ENCODE measurements around the gene PPP2R5C.

Gene PPP2R5C

DNA sequence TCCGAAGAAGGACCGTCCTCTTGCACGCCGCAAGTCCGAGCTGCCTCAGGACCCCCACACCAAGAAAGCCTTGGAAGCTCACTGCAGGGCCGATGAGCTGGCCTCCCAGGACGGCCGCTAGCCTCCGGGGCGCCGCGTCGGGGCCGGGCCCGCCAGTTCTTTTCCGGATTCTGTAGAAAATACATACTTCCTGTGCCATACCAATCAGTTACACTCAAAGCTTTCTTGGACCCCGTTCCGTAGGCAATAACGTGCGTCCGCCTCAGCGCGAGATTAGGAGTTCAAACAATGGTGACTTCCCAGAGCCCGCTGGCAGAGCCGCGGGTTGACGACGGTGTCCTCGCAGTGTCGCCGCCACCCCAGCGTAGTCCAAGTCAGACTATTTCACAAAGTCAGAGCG lies 163.6 kb downstream of the PPP2R5C start:
- no peak for DNase-seq

GRCh38 chr14:101926085-101926484 lies 164.6 kb downstream of the PPP2R5C start:
- no peak for DNase-seq

DNA sequence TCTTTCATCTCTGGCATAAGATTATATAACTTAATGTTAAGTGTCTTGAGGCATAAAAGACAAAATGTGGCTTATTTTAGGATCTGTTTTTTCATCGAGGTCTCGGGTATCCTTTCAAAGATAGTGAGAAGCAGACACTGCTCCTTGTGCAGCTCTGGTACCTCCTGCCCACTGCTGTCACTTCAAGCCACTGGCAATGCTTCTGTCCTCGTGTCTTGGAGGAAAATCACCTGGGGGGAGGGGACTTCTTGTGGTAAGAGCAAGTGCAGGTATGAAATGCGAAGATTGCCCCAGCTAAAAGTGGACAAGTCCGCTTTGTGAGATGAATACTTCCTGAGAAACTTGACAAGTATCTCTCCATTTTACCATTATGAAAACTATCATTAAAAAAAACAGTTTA lies 165.1 kb downstream of the PPP2R5C start:
- no peak for DNase-seq

DNA sequence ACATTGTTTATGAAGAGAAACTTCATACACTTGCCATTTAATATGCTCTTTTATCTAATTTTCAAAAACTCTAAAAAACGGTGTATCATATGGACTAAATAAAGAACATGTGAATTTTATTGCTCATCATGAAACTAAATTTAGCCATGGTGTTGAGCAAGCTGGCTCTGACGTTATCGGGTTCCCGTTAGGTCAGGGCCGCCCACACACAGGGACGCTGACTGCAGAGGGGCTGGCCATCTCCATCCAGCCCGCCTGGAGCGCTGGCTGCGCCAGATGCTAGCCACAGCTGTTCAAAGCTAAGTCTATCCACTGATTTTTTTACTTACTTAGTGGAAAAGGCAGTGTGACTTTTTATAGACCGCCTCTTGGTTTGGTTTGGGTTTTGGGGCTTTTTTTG lies 166.3 kb downstream of the PPP2R5C start:
- DNase-seq, result no peak

- no peak for DNase-seq
Observed at GRCh38 chr14:101928415-101928841, 166.9 kb downstream of the PPP2R5C start.

DNA sequence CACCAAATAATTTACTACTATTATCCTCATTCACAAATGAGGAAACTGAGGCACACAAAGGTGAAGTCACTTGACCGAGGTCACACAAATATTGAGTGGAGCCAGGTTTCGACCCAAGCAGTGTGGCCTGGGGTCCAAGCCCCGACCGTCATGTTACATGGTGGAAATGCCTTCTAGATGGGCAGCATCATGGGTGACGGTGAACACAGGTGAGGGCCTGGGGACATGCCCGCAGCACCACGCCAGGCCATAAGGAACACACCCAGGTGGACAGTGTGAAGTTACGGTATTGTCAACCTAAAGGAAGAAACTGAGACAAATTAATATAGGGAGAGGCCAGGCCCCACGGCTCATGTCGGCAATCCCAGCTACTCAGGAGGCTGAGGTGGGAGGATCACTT lies 167.6 kb downstream of the PPP2R5C start:
- DNase-seq, result no peak

DNA sequence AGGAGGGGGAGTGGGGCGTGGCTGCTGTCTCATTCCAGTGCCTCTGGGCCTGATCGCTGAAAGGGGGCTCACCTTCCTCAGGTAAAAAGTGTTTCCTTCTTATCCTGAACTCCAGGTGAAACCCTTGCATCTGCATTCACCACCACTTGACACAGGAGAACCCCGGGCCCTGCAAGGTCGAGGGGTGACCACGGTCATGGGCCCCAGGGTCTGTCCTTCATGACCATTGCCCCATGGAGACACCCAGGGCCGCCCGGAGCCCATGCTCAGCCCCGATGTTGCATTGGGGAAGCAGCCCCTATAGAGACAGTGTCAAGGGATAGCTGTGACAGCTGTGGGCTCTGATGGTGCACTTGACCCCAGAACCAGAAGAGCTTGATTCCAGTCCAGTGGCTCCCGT lies 168.4 kb downstream of the PPP2R5C start:
- no peak for DNase-seq

GRCh38 chr14:101932673-101933072 lies 171.2 kb downstream of the PPP2R5C start:
- DNase-seq, result peak in 1 of 2 experiments; percentile 9

DNA sequence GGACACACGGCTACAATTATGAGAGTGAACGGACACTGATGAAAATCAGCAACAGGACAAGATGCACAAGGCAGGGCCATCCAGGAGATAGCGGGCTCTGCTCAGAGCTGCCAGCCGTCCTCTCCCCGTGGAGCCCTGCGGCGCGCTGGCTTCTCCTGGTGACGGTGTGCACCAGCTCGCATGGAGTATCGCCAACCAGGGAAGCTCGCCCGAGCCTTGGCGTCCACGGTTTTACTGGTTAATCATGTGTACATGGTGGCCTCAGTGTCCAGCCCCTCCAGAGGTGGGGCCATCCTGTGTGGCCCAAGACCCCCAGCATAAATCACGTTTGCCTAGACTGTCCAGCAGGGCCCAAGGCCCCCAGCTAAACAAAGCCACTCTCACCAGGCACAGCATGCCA lies 171.7 kb downstream of the PPP2R5C start:
- DNase-seq, result no peak

DNA sequence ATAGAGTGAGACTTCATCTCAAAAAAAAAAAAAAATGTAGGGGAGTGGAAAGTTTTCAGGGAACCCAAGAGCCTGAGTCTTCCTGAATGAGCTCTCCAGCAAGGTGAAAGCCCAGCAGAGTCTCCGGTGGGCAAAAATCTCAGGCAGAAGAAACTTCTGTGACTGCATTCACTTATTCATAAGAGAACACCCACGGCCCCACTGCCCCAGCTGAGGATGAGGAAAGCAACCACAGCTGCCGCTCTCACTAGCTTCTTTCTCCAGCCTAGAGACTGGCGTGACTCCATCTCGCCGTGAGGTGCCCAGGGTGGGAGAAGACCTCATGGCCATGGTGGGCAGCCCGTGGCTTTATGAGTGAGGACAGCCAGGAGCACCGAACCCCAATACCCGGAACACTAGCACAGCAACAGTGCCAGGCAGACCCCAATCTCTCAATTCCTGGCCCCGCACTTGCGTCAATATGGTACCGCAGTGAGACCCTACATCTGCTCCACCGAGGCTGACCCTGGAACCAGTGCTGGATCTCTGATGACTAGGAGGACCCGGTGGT lies 173.2 kb downstream of the PPP2R5C start:
- DNase-seq, result no peak

DNA sequence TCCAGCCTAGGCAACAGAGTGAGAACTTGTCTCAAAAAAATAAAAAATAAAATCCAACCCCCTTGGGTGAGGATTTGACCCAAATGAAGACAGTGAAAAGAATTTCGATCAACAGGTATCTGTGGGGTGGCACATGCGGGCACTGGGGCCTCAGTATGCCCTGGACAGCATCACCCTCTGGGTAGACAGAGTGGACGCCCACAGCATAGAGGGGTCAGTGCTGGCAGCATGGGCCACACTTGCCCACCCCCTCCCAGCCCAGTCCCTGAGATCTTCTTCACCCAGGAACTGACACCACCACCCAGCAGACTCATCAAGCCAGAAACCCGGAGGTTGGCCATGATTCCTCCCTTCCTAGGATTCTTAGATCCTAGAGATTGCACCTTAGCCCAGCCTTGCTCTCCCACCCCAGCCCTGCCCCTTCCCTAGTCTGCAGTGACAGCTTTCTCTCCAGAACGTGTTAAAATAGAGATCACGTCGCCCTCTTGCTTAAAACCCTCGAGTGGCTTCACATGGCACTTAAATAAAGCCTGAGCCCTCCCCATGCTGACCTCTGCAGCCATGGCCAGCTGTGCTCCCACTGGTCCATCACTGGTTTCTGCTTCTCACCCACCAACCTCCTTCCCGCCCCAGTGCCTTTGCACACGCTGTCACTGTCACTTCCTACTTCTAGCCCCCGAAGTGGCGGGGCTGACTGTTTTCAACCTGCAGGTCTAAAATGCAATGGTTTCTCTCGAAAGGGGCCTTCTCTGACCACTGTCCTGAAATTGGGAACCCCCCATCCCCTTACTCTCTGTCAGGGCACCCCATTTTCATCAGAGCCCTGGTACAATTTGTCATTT lies 176.6 kb downstream of the PPP2R5C start:
- DNase-seq, result no peak

DNA sequence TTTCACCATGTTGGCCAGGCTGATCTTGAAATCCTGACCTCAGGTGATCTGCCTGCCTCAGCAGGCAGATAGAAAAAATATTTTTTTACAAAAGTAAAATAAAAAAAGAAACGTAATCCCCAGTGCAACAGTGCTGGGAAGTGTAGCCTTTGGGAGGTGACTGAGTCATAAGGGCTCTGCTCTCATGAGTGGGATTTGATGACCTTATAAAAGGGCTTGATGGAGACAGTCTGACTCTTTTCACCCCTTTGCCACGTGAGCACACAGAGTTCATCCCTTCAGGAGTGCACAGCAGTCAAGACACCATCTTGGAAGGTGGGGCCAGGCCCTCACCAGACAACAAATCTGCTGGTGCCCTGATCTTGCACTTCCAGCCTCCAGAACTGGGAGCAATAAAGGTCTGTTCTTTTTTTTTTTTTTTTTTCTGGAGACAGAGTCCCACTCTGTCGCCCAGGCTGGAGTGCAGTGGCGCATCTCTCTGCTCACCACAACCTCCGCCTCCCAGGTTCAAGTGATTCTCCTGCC lies 178.2 kb downstream of the PPP2R5C start:
- DNase-seq, result no peak

DNA sequence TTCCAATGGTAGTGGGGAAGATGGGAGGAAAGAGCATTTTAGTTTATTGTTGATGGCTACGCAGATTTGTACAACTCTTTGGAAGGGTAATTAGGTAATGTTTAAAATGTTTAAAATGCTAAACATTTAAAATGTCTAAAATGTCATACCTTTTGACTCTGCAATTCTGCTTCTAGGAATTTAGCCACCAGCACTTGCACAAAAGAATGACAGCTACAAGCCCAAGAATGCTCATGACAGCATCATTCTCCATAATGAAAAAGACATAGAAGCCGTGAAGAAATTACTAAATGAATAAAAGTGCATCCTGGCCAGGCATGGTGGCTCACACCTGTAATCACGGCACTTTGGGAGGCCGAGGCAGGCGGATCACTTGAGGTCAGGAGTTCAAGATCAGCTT lies 182.9 kb downstream of the PPP2R5C start:
- DNase-seq, result no peak

- no peak for DNase-seq
Observed at GRCh38 chr14:101945171-101945570, 183.7 kb downstream of the PPP2R5C start.

- no peak for DNase-seq
Observed at GRCh38 chr14:101947577-101947903, 186.0 kb downstream of the PPP2R5C start.

DNA sequence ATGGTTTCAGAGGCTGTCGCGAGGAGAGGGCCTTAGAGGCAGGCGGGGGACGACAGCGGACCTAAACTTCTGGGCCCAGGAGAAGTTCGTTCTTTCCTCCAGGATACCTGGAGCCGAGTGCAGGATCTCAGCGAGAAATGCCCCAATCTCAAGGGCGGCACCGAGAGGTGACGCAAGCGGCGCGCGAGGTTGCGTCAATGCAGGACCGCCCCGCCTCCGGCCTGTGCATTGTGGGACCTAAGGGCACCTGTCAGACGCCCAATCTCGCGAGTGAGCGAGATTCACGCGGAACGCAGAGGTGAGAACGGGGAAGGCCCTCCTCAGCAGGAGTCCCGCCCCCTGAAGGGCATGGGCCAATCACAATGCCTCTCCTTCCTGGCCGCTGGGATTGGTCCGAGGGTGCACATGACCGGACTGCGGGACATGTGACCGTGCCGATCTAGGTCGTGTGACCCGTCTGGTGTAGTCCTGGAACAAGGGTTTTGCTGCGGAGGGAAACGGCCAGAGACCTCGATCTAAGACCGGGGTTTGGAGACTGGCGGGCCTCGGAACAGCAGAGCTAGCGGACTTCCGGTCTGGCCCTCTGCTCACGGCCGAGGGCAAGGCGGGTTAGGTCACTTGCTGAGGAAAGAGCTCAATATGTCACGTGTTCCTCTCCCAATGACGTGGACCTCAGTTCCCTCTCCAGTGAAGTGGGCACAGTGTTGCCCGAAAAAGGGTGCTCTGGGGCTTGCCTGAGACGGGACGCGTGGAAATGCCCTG lies 186.6 kb downstream of the PPP2R5C start:
- peak; percentile 99 to 100 for DNase-seq

GRCh38 chr14:101948666-101949216 lies 187.2 kb downstream of the PPP2R5C start:
- no peak for DNase-seq

- DNase-seq, result no peak
Observed at GRCh38 chr14:101950100-101950499, 188.6 kb downstream of the PPP2R5C start.

DNA sequence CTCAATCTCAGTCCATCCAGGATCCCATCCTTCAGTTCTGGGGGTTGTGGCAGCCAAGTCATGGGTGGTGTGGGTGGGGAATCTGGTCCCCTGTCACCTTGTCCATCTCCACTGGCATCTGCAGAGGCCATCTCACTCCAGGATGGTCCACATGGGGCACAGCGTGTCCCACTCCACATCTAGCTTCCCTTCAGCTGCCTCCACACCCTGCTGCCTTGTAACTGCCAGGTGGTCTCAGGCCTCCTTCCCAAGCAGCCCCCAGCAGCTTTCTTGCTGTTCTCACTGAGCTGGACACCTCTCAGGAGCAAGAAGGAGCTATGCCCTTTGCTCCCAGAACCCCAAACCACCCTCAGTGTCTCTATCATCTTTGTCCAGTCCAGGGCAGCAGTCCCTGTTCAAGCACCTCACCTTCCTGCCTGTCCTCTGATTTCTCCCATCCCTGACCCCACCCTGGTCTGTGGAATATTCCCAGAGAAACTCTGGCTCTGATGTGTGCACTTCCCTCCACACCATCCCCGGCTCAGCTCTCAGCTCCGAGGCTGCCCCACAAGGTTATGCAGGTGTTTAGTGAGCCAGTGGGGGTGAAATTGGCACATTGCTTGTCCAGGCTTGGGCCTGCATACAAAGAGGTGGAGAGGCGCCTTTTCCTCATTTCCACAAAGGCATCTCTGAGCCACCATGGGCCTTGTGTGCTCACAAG lies 189.2 kb downstream of the PPP2R5C start:
- DNase-seq, result no peak

- DNase-seq, result no peak
Observed at GRCh38 chr14:101953151-101953550, 191.6 kb downstream of the PPP2R5C start.

GRCh38 chr14:101954501-101954900 lies 193.0 kb downstream of the PPP2R5C start:
- no peak for DNase-seq

DNA sequence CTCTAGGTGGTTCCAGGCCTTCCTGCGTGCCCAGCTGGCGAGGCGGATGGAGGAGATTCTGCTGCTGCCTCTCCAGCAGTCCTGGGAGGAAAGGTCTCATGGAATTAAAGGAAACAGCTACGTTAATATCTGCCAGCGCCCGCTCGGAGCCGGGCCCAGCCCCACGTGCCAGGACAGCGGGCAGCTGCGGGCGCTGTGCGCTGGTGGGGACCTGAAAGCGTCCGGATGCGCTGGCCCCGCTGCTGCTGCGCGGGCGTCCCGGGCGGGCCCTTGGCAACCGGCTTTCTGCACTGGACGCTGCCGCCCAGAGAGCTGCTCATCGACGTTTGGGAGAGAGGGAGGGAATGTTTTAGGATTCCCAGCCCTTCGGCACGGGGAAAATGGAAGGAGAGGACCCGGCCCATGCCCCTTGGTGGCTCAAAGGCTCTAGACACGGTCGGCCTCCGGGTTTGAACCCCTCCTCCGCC lies 194.2 kb downstream of the PPP2R5C start:
- no peak for DNase-seq
